Left renal cortex interstitium (tissue), 4 donors: ENCODE results near the gene WBP2. TPM values are rescaled to one million over a fixed set of nuclear protein-coding genes. Genes with fewer than 3 reads are reported as not detected.

Experiments used
- DNase-seq, 4 donors: peaks; one replicate each; pipeline ENCODE4 v3.0.0-alpha.2; 2013; ENCODE audit warnings: low read depth in 4 of 4, low spot score in 2 of 4, missing footprints in 1 of 4
- polyA plus RNA-seq, 4 donors: library from polyadenylated mRNA; unstranded; fragments of 120-200 nt; gene quantifications; one replicate each; pipeline ENCODE4 v1.2.1, GENCODE V29; 2013; ENCODE audit not compliant: insufficient read length in 4 of 4

Gene WBP2
- polyA plus RNA-seq, 4 donors: 79.8 to 92.5 (median 84.8) TPM

DNA sequence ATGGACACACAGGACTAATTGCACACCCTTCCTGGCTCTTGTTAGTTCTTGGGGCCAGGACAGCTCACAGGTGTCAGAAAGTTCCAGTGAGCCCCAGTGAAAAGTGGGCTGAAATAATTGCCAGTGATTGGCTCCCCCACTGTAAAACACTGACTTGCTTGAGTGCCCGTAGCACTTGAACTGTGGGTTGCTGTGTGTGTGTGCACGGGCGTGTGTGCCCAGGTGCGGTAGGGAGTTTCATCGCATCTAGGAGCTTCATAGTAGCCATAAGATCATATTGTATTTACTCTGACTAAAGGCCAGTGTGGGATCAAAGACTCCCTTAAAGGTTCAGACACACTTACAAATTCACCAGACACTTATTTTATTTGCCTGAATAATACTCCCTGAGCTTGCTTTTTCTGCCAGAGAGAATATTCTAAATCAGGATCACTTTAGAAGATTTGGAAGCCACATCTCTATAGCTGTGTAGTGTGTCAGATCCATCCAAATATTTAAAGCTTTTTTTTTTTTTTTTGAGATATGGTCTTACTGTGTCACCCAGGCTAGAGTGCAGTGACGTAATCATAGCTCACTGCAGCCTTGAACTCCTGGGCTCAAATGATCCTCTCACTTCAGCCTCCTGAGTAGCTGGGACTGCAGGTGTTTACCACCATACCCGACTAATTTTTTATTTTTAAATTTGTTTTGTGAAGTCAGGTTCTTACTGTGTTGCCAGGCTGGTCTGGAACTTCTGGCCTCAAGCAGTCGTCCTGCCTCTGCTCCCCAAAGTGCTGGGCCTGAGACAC is 59.1 kb downstream of the WBP2 start:
- no peak for DNase-seq

Other genes starting within 250 kb of the WBP2 start
- 1 to 10 TPM; 5.0 to 9.9 (median 6.5) TPM for gene SMIM5, start 221.9 kb downstream of the WBP2 start, polyA plus RNA-seq
- 10 to 100 TPM; 31.6 to 59.3 (median 46.1) TPM for gene RECQL5, start 188.2 kb downstream of the WBP2 start, polyA plus RNA-seq
- gene SAP30BP, start 188.0 kb downstream of the WBP2 start, polyA plus RNA-seq: 100 to 1,000 TPM in 2 of 4 donors, 10 to 100 TPM in 2; 89.1 to 103 (median 97.9) TPM
- gene ITGB4, start 133.9 kb downstream of the WBP2 start, polyA plus RNA-seq: 10 to 100 TPM; 11.3 to 16.5 (median 11.6) TPM
- gene GALK1, start 90.1 kb downstream of the WBP2 start, polyA plus RNA-seq: 10 to 100 TPM; 25.3 to 41.3 (median 32.1) TPM
- gene UNK, start 70.5 kb downstream of the WBP2 start, polyA plus RNA-seq: 10 to 100 TPM; 32.5 to 55.4 (median 44.9) TPM
- gene UNC13D, start 10.9 kb downstream of the WBP2 start, polyA plus RNA-seq: 1 to 10 TPM; 4.1 to 7.7 (median 5.7) TPM
- 1 to 10 TPM; 5.6 to 7.5 (median 6.6) TPM for gene TRIM47, start 23.2 kb upstream of the WBP2 start, polyA plus RNA-seq
- 10 to 100 TPM; 12.2 to 19.6 (median 15.9) TPM for gene TRIM65, start 41.6 kb upstream of the WBP2 start, polyA plus RNA-seq
- gene MRPL38, start 49.5 kb upstream of the WBP2 start, polyA plus RNA-seq: 100 to 1,000 TPM in 2 of 4 donors, 10 to 100 TPM in 2; 72.9 to 113 (median 94.0) TPM
- gene FBF1, start 85.7 kb upstream of the WBP2 start, polyA plus RNA-seq: 10 to 100 TPM in 2 of 4 donors, 1 to 10 TPM in 2; 5.5 to 16.9 (median 10.8) TPM
- 10 to 100 TPM; 28.2 to 37.6 (median 36.2) TPM for gene ACOX1, start 123.8 kb upstream of the WBP2 start, polyA plus RNA-seq
- 10 to 100 TPM; 19.0 to 32.8 (median 27.4) TPM for gene TEN1, start 123.9 kb upstream of the WBP2 start, polyA plus RNA-seq
- gene CDK3, start 145.5 kb upstream of the WBP2 start, polyA plus RNA-seq: 10 to 100 TPM in 2 of 4 donors, 1 to 10 TPM in 2; 8.1 to 28.0 (median 15.3) TPM
- 10 to 100 TPM; 15.1 to 26.1 (median 22.9) TPM for gene EVPL, start 172.0 kb upstream of the WBP2 start, polyA plus RNA-seq
- gene SRP68, start 217.2 kb upstream of the WBP2 start, polyA plus RNA-seq: 100 to 1,000 TPM in 2 of 4 donors, 10 to 100 TPM in 2; 95.3 to 110 (median 101) TPM
- gene GALR2, start 219.4 kb upstream of the WBP2 start, polyA plus RNA-seq: under 1 TPM; 0.25 to 0.88 (median 0.26) TPM
- gene ZACN, start 223.8 kb upstream of the WBP2 start, polyA plus RNA-seq: 10 to 100 TPM; 14.3 to 25.9 (median 21.9) TPM
- gene EXOC7, start 248.5 kb upstream of the WBP2 start, polyA plus RNA-seq: 100 to 1,000 TPM; 151 to 179 (median 158) TPM